ENCODE results near the gene OGA. TPM values are rescaled to one million over a fixed set of nuclear protein-coding genes. Genes with fewer than 3 reads are reported as not detected.

OGA gene
- total RNA-seq, 2 experiments from 2014 or later: 125 to 130 TPM

GRCh38 chr10:101763141-101763846, 55.0 kb downstream of the OGA start:
- no peaks in the 10 kb centered on the region for H3K4me1 Mint-ChIP-seq (ENCODE audit: low read depth)
- peaks cover 13% of the 10 kb centered on the region for H3K27me3 Mint-ChIP-seq
- intact Hi-C loops (cut with micrococcal nuclease): no loop called here
- H3K9me3 Mint-ChIP-seq: no peaks in the 10 kb centered on the region
- no peaks in the 10 kb centered on the region for H3K36me3 Mint-ChIP-seq (ENCODE audit: low read depth)
- TF ChIP-seq CTCF (IDR thresholded peaks at IDR 0.05): no peak
- DNase-seq: no peak
- no peak for ATAC-seq
- H3K4me3 Mint-ChIP-seq: no peak overlapping the region
- CTCF ChIA-PET: no interaction called here
- POLR2A ChIA-PET: interaction anchor here (0.8 to 0.9 kb wide), 2 partner anchors 10 to 154 kb away, joined by 3 read pairs; no protein-coding TSS in a partner anchor
- no peak overlapping the region for H3K27ac Mint-ChIP-seq

DNA sequence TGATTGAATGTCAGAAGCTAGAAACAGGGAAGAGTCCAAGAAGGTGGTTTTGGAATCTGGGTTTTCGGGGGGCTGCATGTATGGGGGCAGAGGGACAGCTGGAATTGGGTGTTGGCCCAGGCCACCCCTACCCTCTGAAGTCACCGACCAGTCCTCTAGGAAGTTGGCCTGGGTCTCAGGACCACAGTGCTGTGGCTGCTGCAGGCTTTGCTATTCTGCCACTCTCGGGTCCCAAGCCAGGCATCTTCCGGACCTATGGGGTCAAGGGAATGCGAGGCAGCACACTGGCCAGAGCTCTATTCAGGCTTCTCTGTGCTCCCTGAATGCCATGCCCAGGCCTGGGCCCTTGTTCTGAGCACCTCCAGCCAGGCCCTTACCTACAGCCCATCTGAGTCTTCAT, 55.5 kb downstream of the OGA start:
- intact Hi-C loops (cut with micrococcal nuclease): no loop called here
- Mint-ChIP-seq H3K27me3 (peaks cover 13% of the 10 kb centered on the region), H3K36me3 (ENCODE audit: low read depth) (no peaks in the 10 kb centered on the region), H3K9me3 (no peaks in the 10 kb centered on the region), H3K4me1 (ENCODE audit: low read depth) (no peaks in the 10 kb centered on the region), H3K27ac (no peak overlapping the region), H3K4me3 (no peak overlapping the region)
- CTCF ChIA-PET: no interaction called here
- no peak for TF ChIP-seq CTCF (IDR thresholded peaks at IDR 0.05)
- DNase-seq (no peak), ATAC-seq (no peak)
- POLR2A ChIA-PET: interaction anchor here (0.8 to 0.9 kb wide), 2 partner anchors 10 to 153 kb away, joined by 3 read pairs; no protein-coding TSS in a partner anchor

DNA sequence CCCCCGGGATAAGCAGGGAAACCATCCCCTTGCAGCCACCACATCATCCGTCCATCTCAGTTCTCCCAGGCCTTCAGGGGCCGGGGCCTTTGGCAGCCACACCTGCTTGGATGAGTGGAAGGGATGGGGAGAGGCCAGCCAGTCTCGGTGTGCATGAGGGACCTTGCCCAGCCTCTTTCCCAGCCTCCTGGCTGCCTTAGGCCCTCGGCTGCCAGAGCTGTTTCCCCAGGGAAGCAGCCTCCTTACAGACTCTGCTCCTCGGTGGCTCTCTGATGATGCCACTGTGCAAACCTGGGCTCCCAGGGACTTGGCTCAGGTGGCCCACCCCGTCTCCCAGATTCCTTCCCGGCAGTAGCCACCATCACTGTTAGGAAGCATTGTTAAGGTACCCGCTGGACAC, 57.0 kb downstream of the OGA start:
- H3K9me3 Mint-ChIP-seq: no peaks in the 10 kb centered on the region
- H3K27ac Mint-ChIP-seq: no peak overlapping the region
- DNase-seq (no peak), ATAC-seq (no peak)
- POLR2A ChIA-PET: no interaction called here
- CTCF ChIA-PET: no interaction called here
- peaks cover 14% of the 10 kb centered on the region for H3K27me3 Mint-ChIP-seq
- H3K4me1 Mint-ChIP-seq (ENCODE audit: low read depth): no peaks in the 10 kb centered on the region
- intact Hi-C loops (cut with micrococcal nuclease): no loop called here
- H3K36me3 Mint-ChIP-seq (ENCODE audit: low read depth): no peaks in the 10 kb centered on the region
- no peak for TF ChIP-seq CTCF (IDR thresholded peaks at IDR 0.05)
- H3K4me3 Mint-ChIP-seq: no peak overlapping the region

DNA sequence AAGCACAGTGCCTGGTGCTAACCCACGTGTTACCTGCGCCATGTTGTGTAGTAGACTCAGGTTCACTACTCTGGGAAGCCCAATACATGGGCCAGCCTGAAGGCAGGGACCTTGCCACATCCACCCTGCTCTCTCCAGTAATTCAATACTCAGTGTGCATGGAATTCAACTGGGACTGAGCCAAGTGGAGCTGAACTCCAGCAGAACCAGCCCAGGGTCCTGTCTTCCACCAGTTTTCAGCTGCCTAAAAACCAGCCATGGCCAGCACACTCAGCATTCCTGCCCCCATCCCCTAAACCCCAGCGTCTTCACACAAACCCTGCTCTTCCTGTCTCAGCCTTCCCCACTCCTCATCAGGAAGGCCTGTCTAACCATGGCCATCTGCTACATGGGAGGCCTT, 57.7 kb downstream of the OGA start:
- ATAC-seq: no peak
- Mint-ChIP-seq H3K4me1 (ENCODE audit: low read depth) (no peaks in the 10 kb centered on the region), H3K9me3 (no peaks in the 10 kb centered on the region), H3K4me3 (no peak overlapping the region), H3K27me3 (peaks cover 11% of the 10 kb centered on the region), H3K27ac (no peak overlapping the region), H3K36me3 (ENCODE audit: low read depth) (no peaks in the 10 kb centered on the region)
- DNase-seq: no peak
- CTCF ChIA-PET: interaction anchor here (1.5 kb wide), 1 partner anchor 158 kb away, joined by 4 read pairs; no protein-coding TSS in a partner anchor
- POLR2A ChIA-PET: no interaction called here
- intact Hi-C loops (cut with micrococcal nuclease): no loop called here
- no peak for TF ChIP-seq CTCF (IDR thresholded peaks at IDR 0.05)

All from activated CD8-positive, alpha-beta T cell treated with anti-CD3 and anti-CD28 coated beads for 36 hours (primary cell).